CD4-positive, alpha-beta T cell treated with Interleukin-4 for 1 hour (primary cell): ENCODE measurements around the gene RIC8B.

Experiments used
- DNase-seq, 2 donors: peaks; one replicate each; pipeline ENCODE4 v3.0.0-alpha.2; 2020 to 2022

The RIC8B gene

DNA sequence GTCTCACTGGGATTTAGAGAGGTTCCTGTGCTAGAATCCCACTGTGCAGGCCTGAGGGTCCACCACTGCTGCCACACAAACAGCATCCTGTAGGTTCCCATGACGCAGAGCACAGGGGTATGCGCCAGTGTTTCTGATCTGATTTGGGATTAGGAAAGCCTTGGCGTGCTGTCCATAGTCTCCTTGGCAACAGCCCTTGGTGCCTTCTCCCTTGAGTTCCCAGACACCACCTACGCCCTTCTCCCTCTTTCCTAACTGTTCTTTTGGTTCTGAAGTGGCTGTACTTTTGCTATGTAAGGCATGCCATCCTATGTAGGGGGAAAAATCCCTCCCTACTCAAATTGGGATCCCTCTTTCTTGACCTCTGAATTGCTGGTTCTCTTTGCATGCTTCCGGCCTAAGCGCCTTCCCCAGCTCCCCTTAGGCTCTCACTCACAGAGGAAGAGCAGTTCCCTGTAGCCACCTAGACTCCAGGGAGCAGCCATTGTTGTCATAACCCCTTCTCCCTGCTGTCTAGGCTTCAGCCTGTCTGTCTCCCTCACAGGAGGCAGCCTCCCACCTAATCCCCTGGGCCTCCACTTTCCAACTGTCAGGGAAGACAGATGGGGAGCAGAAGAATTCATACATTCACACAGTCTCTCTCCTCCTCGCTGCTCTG lies 14.8 kb upstream of the RIC8B start:
- no peak for DNase-seq

DNA sequence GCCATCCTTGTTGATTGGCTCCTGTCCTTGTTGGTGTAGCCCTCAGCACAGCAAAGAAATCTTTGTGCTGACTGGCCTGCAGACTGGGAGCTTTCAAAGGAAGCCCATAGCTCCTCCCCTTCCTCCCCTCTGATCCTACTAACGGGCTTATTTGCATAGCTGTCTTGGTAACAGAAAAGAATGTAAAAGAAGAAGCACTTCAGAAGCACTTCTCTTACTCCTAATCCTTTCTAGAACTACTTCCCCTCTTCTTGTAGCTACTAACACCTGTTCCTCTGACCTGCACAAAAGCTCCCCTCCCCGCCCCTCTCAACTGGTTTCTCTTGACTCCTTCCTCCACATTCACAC lies 14.3 kb upstream of the RIC8B start:
- peak; percentile 49 to 62 for DNase-seq

- DNase-seq, result no peak
Measured at GRCh38 chr12:106764220-106764619, 10.3 kb upstream of the RIC8B start.

DNA sequence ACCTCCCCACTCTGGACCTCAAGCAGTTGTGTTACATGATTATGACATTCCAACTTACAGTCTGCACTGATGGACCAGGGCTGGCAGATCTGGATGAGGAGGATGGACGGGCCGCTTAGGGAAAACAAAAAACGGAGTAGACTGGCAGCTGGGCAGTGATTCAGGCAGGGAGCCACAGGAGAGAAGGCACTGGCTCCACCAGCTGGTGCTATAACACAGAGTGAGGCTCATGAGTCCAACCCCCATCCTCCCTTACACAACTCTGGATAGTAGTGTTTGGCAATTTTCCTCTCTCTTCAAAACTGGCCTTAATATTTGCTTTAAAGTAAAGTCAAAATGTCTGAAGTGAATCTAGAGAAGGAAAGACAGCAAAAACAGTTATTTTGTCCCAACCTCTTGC lies 9.7 kb upstream of the RIC8B start:
- DNase-seq, result no peak

DNA sequence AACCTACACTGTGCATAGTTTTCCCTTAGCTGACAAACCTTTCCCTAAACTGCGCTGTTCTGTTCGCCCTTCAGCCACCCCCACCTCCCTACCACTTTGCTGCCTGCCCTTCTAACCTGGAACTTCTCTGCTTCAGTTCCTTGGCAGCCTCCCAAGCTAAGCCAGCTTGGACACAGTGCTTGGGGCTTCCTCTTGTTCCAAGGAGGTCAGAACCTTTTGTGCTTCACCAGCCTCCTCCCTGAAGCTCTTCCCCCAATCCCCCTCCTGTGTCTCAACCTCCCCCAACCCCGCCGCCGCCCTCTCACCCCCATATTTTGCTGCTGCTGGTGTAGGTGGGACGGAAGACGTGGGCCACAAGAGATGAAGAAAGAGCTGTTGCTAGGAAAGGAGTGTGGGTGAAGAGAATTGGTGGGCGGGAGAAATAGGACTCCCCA lies 8.1 kb upstream of the RIC8B start:
- no peak for DNase-seq

DNA sequence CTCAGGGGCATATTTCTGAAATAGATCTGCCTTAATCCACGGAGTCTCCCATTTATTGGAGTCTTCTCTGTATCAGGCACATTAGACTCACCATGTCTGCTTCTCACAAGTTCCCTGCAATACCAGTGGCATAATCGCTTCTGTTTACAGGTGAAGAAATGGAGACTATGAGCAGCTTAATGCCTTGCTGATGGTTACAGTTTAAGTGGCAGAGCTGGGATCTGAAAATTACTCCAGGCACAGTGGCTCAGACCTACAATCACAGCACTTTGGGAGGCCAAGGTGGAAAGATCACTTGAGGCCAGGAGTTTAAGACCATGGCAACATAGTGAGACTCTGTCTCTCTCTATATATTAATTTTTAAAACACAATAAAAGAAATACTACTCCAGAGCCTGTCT lies 7.3 kb upstream of the RIC8B start:
- no peak for DNase-seq

- DNase-seq, result no peak
Measured at GRCh38 chr12:106767954-106768822, 6.3 kb upstream of the RIC8B start.

GRCh38 chr12:106769078-106769477 lies 5.4 kb upstream of the RIC8B start:
- no peak for DNase-seq

DNA sequence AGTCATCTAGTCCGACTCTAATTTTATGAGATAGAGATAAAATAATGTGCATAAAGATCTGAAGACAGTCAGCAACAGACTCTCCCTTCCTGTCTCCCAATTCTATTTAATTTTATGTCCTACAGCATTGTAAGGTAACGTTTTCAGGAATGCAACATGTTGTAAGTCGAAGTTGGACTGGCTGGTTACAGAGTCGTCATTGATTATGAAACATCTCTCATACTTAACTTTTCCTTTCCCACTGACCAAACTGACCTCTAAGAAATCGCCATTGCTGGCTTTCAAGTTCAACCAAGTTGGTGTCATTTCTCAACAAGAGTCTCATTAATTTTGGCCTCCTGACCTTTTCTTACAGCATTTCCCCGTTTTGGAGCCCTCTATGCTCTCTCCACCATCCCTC lies 4.9 kb upstream of the RIC8B start:
- DNase-seq, result no peak

DNA sequence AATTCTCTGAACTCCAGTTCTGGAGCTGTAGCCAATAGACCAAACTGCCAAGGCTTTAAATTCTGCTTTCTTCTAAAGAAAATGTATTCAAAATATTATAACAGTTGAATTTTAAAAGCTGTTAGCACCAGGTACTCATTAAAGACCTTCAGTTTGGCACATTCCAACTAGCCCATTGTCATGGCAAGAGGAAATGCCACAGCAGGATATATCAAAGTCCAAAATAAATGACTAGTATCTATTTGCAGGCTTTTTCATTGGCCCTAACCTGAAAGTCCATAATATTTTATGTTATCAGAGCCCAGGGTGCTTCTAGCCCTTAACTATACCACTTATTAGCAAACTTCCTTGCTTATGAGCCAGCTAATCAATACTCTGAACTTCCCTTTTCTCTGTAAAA lies 3.1 kb upstream of the RIC8B start:
- no peak for DNase-seq

GRCh38 chr12:106773286-106774004 lies 1.0 kb upstream of the RIC8B start:
- DNase-seq, result no peak

- DNase-seq, result no peak
Measured at GRCh38 chr12:106774808-106775524, 484 bp downstream of the RIC8B start.

GRCh38 chr12:106776897-106777296 lies 2.4 kb downstream of the RIC8B start:
- no peak for DNase-seq

- no peak for DNase-seq
Measured at GRCh38 chr12:106780010-106780631, 5.6 kb downstream of the RIC8B start.

- DNase-seq, result no peak
Measured at GRCh38 chr12:106782619-106783018, 8.1 kb downstream of the RIC8B start.

- no peak for DNase-seq
Measured at GRCh38 chr12:106783515-106783914, 9.0 kb downstream of the RIC8B start.

DNA sequence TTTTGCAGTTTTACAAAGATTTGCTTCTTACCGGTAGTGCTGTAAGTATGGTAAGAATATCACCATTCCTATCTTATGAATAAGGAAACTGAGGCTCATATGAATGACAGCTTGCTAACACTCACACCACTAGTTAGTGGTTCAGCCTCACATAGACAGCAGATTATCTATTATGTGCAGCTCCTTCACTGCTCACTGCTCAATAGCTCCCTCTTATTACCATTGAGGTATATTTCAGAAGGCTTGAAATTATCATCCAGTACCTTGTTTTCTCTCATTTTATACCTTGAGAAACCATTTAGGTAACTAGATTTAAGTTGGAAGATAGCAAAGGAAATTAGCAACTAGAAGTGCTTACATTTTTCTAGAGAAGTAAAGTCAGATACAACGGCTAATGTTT lies 15.5 kb downstream of the RIC8B start:
- peak in 1 of 2 donors; percentile 8 for DNase-seq

DNA sequence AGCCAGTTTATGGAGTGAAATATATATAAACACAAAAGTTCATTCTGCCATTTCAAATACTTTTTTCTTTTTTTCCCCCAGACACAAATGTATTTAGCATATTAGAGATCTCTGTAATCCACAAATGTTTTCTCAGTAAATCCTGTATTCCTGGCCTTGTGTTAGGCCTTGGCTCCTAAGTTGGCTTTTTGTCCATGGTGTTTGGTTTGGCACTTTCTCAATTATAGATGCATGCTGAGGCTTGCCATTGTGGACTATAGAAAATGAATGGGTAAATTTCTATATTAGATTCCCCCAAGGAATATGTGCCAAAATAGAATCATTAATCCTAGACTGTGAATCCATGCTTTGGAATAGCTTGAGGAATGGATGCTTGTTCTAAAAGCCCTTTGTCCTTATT lies 17.0 kb downstream of the RIC8B start:
- no peak for DNase-seq

DNA sequence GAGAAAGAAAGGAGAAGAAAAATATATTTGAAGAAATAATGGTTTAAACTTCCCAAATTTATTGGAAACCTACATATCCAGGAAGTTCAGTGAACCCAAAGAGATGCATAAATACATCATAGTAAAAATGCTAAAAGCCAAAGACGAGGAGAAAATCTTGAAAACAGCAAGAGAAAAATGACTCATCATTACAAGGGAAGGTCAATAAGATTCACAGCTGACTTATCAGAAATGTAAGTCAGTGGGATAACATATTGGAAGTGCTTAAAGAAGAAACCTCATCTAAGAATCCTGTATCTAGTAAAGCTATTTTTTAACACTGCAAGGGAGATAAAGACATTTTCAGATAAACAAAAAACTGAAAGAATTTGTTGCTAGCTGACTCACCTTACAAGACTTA lies 19.9 kb downstream of the RIC8B start:
- no peak for DNase-seq

GRCh38 chr12:106801167-106801708 lies 26.8 kb downstream of the RIC8B start:
- DNase-seq, result no peak

GRCh38 chr12:106801830-106802533 lies 27.5 kb downstream of the RIC8B start:
- no peak for DNase-seq

GRCh38 chr12:106804668-106805067 lies 30.2 kb downstream of the RIC8B start:
- DNase-seq, result no peak
